NCI-H774 (cell line): ENCODE results near the gene MSANTD2.
A peak's percentile ranks its signal among the peaks of the same experiment; 100 is the strongest.

Experiments
- DNase-seq: peaks from one replicate; lab custom pipeline; 2025; lab: John Stamatoyannopoulos, UW

Gene MSANTD2

DNA sequence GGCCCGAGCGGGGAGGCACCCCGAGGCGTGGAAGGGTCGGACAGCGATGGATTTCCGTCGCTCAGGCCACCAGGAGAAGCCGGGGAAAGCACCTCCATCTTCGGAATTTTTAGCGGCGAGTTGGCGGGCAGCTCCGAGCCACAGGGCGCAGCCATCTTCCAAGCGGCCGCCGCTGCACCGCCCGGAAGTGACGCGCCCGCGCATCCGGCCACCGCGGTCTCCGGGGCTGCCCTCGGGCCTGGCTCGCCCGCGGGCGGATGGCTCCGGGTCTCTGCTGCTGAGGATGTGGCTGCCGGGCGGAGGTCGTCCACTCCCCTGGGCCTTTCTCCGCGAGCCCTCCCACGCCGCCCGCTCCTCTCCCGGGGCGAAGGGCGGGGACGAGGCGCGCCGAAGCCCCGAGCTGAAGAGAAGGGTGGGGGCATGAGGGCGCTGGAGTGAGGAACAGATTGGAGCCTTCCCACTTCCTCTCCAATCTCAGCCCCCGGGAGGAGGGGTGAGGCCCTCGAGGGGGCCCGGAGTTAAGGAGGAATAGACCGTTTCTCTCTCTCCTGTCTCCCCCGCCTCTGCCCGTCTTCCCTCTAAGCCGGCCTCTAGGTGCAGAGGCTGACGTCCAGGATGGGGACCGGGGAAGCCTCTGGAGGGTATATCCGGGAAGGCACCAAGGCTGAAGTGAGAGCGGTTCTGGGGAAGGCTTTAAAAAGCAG, at the start of gene MSANTD2:
Gene MSANTD2, minus strand, starts transcription at position 181 of the 704 bp plus-strand sequence. Its CDS starts 26 bp downstream, at position 155.
- peak; percentile 68 for DNase-seq

DNA sequence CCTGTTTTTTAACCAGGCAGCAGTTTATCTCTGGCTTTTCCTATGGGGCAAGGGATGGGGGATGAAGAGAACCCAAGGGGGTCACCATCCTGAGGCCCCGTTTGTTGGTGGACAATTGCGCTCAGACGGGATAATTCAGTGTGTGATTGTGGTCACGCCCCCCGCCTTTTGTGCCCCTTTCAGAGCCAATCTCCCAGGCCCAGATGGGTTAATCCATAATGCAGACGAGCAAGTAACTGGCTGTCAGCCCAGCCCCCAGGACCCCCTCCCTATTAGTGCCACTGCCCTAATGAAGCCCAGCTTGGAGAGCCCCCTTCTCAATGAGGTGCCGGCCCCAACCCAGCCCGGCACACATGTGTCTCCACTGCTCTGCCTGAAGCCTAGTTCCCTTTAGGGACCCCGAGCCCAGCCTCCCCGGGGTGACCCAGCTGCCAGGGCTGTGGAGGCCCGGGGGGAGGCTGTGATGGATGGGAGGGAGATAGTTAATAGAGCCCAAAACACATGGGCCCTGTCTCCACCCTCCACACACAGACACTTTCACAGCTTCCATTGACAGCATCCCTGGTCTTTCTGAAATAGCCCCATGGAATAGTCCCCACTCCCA, 46.0 kb upstream of the MSANTD2 start:
- no peak for DNase-seq

DNA sequence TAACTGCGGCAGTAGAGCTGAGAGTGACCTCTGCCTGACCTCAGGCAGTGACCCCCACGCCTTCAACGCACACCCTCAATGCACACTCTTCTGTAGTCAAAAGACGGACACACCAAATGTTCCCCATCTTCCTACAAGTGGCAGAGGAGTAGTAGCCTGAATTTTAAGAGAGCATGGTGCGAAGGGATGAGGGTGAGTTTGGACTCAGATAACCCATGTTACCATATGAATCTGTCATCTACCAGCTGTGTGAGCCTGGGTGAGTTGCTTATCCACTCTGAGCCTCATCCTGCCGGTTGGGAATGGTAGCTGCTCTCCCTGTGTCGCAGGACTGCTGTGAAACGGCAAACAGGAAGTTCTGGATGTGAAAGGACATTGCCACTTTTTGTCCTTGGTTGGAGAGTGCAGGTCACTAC, 44.5 kb upstream of the MSANTD2 start:
- DNase-seq: no peak

DNA sequence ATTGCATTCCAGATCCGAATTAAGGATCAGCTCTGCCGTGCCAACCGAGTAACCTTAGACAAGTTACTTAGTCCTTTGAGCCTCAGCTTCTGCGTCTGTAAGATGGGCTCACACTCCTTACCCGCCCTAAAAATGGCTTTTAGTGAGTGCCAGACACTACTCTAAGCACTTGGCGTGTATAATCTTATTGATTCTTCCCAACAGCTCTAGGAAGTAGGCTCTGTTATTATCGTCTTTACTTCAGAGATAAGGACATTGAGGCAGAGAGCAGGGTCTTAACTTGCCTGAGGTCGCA, 43.4 kb upstream of the MSANTD2 start:
- DNase-seq: no peak

DNA sequence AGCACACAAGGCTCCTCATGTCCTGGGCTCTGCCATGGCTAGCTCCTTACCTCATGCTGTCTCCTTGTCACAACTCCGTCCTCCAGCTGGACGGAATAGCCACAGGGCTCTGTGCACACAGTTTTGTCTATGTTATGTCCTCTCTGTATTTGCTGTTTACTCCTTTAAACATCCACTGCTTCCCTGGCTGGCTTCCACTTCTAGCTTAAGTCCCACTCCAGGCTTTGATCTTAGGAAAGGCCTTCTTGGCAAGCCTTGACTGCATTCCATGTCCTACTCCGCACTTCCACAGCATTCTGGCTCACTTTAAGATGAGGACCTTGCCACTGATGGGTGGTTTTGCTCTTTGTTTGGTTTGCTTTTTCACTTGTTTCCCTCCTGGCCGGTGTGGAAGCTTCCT, 42.1 kb upstream of the MSANTD2 start:
- no peak for DNase-seq

DNA sequence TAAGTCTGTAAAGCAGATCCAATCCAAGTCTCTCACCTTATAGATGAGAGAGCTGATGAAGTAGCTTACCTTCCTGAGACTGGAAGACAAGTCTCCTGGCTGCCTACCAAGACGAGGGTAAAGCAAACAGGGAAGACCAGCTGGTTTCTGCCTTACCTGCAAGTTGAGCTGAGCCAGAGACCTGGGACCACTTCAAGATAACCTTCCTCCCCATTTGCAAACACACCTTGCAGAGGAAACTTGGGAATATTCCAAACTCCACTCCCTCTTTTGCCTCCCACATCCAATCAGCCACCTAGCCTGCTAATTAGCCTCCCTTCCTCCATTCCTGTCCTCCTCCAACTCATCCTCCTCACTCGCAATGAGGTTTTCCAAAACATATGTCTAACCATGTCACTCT, 41.6 kb upstream of the MSANTD2 start:
- no peak for DNase-seq

DNA sequence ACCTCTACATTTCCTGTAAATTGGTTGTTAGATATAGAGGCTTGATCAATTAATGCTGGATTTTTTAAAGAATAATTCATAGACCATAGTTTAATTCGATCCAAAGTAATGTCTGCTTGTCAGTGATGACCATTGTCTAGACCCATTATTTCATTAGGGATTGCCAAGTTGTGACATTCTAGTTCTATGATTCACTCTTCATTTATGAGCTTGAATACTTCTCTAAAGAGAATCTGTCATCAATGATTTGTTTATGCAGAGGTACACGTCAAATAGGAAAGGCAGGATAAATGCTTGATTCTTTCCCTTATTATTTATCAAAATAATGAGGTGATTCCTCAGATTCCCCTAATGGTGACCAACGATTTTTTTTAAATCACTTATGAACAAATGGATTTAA, 41.0 kb upstream of the MSANTD2 start:
- DNase-seq: no peak

DNA sequence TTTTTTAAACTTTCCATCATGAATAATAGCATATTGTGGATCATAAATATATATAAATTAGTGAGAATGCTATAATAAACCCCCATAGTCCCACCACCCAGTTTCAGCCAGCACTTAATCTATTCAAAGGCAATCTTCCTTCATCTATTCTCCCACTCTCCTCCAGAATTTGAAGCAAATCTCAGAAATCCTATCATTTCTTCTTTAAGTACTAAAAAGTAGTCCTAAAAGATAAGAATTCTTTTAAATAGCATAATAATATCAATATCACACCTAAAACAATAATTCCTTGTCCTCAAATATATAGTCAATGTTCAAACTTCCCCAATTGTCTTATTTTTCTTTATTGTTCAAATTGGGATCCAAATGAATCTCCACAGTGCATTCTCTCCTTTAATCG, 40.5 kb upstream of the MSANTD2 start:
- no peak for DNase-seq

DNA sequence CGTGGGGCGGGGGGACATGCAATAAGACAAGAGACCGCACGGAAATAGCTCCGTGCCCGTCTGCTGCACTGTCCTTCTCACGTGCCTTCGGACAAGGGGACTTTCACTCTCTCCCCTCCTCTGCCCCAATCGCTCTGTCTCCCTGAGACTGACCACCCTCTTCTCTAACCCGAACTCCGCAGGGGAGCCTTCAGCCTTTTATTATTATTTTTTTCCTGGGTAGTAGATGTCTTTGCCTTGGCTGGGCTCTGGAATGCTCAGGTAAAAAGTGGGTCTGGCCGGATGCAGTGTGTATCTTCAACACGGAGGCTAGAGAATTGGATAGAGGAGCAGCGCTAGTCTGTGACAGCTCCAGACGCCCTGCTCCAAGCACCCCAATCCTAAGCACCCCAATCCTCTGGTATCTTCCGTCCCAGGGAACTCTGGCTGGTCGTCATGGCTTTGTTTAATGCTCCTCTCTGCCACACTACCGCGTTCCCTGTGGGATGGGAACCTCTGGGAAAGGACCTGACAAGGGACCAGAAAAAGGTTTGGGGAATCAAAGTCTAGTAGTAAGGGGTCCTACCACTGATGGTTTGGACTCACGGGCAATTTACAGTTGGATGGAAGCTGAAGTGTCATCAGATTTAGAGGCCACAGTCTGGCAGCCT, 39.9 kb upstream of the MSANTD2 start:
- no peak for DNase-seq

DNA sequence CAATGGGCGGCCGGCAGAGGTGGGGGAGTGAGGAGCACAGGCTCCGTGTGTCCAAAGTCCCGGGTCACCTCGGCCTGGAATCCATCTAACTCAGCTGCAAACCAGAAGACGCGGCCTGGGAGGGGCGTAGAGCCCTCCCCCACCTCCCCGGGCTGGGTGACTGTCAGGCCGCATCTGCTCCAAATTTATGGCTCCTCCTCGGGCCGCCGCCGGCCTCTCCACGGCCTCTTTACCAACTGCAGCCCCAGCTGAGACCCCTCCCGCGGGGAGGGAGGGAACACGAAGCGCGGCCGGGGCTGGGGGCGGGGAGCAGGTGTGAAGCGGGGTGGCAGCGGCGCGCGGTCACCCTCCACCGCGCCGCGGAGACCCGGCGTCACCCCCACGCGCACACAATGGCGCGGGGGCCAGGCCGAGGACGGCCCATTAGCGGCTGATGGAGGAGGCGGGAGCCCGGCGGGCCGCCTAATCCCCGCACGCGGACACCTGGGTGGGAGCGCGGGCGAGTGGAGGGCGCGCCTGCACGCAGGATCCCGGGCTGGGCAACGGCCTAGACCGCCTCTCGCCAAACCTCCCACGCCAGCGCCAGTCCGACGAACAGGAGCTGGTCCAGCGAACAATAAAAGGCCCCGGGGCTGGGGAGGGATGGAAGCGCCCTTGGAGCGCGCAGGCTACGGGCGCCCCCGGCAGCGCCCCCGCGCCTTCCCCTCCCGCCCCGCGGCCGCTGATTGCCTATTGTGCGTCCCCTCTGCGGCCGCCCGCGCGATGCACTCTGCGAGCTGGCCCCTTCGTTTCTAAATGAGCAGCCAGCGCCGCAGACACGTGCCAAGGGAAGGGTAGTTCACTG, 39.1 kb upstream of the MSANTD2 start:
- no peak for DNase-seq

DNA sequence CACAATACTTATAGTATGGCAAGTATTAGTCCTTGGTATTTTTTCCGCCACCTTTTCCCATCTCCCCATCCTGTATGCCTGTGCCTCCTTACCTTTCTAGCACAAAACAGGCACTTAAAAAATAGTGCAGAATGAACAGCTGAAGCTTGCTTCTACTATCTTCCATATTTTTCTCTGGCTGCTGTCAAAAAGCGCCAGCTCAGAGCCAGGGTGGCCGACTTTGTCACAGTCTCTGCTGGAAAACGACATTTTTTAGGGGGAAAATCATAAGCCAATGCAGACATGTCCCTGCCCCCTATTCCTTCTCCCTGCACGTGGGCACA, 38.6 kb upstream of the MSANTD2 start:
- no peak for DNase-seq

DNA sequence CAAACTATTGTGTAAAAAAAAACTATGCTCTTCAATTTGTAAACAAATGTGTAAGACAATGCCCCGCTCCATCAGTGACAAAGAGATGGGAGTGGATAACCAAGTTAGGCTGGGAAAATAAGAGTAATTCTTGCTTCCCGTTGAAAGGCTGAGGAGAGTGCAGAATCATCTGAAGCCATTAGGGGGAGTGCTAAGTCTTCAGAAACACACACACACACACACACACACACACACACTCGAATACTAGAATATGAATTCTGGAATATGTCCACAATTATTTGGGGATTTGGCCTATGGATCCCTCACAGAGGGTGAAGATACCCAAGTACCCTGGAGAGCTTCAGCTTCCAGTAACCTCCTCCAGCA, 37.3 kb upstream of the MSANTD2 start:
- no peak for DNase-seq

DNA sequence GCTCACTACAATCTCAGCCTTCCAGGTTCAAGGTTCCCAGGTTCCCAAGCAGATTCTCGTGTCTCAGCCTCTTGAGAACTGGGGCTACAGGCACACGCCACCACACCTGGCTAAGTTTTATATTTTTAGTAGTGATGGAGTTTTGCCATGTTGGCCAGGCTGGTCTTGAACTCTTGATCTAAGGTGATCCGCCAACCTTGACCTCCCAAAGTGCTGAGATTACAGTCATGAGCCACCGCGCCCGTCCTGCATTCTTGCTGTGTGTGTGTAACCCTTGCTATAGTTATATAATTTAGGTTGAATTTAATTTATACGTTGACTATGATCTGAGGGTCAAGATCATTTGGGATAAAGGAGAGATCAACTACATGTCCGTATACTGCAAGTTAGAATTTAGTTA, 35.7 kb upstream of the MSANTD2 start:
- DNase-seq: no peak

DNA sequence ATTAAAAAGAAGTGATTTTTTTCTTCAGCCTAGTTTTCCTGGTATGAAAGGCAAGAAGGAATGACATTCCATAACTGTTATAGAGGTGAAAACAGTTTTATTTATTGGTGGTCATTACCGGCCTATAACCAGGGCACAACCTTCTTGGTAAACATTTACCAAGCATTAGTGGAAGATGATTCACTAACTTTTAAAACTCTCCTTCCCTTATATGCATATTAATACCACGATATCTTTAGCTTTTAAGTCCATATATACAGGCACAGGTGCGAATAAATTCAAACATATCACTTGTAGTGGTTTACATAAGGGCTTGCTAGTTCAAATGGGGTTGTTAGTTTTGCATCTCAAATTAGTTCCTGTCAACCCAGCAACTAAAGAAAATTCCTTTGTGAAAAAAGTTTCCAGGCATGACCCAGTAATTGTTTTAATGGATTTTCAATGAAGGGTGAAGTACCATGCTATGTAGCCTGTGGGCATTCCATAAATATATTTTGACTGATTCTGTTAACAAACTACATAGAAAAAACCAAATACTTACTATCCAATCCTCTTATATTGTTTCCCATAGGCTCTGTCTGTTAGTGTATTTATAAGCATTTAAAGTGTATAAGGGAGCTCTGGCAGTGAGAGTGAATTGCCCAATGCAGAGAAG, 34.4 kb upstream of the MSANTD2 start:
- DNase-seq: no peak

DNA sequence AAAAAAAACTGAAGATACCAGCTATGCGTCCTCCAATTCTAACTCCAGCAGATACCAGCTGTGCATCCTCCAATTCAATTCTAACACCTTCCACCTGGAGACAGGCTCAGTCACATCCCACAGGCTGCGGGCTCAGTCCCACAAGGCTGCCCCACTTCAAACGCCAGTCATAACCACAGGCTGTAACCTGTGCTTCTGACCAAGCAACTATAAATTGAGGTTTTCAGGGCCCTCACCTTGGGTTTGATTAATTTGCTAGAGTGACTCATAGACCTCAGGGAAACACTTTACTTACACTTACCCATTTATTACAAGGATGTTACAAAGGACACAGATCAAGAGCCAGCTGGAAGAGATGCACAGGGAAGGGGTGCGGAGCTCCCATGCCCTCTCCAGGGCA, 32.4 kb upstream of the MSANTD2 start:
- DNase-seq: no peak

DNA sequence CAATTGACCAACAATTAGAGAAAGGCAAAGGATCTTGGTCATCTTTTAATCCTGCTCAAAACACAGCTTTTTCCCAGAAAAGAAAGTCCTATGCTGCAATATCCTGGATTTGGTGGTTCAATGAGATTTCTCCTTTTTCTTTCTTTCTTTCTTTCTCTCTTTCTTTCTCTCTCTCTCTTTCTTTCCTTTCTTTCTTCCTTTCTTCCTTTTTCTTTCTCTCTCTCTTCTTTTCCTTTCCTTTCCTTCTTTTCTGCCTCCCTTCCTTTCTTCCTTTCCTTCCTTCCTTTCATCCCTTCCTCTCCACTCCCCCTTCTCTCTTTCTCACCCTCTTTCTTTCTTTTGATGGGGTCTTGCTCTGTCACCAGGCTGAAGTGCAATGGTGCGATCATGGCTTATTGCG, 31.7 kb upstream of the MSANTD2 start:
- DNase-seq: no peak

DNA sequence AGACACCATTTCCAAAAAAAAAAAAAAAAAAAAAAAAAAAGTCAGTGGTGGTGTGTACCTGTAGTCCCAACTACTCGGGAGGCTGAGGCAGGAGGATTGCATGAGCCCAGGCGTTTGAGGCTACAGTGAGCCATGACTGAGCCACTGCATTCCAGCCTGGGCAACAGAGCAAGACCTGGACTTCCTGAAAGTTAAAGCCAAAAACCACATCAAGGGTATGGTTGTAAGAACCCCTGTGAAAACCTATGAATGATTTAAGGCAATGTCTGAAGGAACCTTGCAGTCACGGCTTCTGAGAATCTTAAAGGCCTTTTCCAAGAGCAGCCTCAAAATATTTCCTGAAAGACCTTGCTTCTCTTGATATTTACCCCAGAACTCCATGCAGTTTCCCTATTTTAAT, 30.5 kb upstream of the MSANTD2 start:
- no peak for DNase-seq

DNA sequence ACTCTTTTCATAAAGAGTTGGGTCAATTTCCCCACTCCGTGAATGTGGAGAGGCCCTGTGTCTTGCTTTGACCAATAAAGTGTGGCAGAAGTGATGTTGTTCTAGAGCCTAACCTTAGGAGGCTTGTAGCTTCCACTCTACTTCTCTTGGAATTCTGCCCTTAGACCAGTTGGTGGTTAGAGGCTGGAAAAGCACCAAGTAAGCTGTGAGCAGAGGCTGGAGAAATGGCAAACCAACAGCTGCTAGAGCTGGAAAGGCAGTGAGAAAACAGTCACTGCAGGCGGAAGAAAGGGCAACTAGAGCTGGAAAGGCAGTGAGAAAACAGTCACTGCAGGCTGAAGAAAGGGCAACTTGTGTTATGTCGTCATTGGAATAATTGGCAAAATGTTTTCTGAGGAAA, 29.8 kb upstream of the MSANTD2 start:
- DNase-seq: no peak

DNA sequence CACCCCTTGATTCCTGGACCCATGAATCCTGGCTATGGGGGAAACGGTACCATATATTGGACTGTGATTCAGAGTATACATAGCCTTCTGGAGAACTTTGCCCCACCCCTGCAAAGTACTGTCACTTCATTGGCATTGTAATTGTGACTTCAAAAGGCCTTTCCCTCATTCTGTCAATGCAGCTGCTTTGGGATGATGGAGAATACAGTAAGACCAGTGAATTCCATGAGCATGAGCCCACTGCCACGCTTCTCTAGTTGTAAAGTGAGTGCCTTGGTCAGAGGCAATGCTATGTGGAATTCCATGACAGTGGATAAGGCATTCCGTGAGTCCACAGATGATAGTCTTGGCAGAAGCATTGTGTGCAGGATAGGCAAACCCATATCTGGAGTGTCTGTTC, 25.7 kb upstream of the MSANTD2 start:
- no peak for DNase-seq

DNA sequence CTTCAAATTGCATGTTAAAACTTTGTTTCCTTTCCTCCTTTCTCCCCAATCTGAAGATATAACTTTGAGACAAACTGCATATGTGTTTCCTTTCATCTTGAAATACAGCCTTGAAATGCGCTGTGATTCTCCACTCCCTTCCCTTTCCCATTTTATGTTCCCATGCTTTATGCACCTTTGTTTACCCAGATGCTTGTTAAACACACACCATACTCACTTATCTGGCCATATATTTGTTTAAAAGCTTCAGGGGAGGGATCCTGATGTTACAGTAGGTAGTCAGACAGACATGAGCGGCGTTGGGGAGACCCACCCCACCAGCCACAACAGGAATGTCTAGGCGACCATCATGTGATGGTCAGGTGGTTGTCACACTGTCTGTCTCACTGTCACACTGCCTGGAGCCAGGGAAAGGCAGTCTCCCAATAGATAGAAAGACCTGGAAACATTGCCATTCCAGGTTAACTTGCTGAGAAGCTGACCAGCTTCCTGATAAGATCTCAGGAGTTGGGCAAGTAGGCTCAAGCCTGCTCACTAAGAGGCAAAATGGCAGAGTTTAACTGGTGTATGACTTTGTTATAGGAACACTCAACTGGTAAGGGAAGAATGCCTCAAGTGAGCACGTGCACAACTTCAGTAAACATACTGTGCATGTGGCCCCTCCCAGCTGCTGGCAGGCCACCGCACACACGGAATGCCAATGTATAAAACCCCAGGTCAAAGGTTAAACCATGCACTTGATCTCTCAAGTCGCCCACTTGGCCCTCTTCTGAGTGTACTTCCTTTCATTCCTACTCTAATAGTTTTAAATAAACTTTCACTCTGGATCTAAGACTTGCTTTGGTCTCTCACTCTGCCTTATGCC, 23.5 kb upstream of the MSANTD2 start:
- DNase-seq: no peak

DNA sequence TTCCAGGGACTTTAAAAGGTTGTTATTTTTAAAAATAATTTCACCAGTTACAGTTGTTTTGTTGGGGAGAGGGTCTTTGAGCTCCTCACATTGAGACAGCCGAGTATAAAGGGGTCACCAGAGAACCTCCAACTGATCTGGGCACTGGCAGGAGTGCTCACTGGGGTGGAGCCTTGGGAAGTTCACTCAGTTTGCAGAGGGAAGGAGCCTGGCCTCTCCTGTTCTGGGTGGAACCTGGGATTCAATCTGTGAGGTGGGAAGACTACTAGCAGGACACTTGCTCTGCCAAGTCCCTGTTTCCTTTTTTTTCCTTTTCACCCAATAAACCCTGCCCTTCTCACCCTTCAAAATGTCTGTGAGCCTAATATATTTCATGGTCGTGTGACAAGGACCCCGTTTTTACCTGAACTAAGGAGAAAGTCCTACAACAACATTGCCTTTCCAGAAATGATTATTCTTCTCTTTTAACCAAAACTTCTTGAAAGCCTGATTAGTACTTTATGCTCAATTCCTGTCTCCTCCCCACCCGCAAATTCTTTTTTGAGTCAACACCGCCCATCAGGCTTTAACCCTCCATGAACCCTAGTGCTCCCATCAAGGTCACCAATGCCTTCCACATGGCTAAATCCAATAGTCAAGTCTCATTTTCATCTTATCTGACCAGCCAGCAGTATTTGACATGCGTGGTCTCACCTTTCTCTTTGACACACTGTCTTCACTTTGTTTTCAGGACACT, 22.0 kb upstream of the MSANTD2 start:
- no peak for DNase-seq
